GM18505 (cell line): ENCODE measurements around the gene SMPDL3A.
A peak's percentile ranks its signal among the peaks of the same experiment; 100 is the strongest.
"Not testable (repeated sequence)": the region's sequence is repeated elsewhere in the genome, so short reads cannot be mapped to it uniquely, and the experiment has no call there.

ENCODE experiments used
- ATAC-seq: cut with Tn5 transposase; IDR thresholded peaks from one replicate; pipeline ENCODE4 v1.9.1; 2021; ENCODE audit not compliant: unreplicated experiment
- POLR2A ChIP-seq: IDR thresholded peaks from 4 replicates; pipeline ENCODE4 v1.6.1; 2011; ENCODE audit warnings: borderline replicate concordance; ENCODE audit not compliant: insufficient read depth, insufficient read length; ENCODE audit errors: extremely low read depth

SMPDL3A gene

GRCh38 chr6:122789182-122790027 lies at the start of gene SMPDL3A:
TSS of gene SMPDL3A (plus strand) at chr6:122789258. CDS start at chr6:122789347, 89 bp downstream.
- TF ChIP-seq POLR2A = no peak
- peak; percentile 63 for ATAC-seq

GRCh38 chr6:122740091-122740490 lies 49.0 kb upstream of the SMPDL3A start:
- ATAC-seq = no peak
- TF ChIP-seq POLR2A = no peak

- no peak for TF ChIP-seq POLR2A
- no peak for ATAC-seq
Observed at GRCh38 chr6:122740936-122741335, 48.1 kb upstream of the SMPDL3A start.

- ATAC-seq = not testable (repeated sequence)
Observed at GRCh38 chr6:122744247-122744646, 44.8 kb upstream of the SMPDL3A start.

- not testable (repeated sequence) for ATAC-seq
Observed at GRCh38 chr6:122744856-122745255, 44.2 kb upstream of the SMPDL3A start.

GRCh38 chr6:122746688-122747087 lies 42.4 kb upstream of the SMPDL3A start:
- TF ChIP-seq POLR2A = no peak
- no peak for ATAC-seq

GRCh38 chr6:122747573-122747972 lies 41.5 kb upstream of the SMPDL3A start:
- no peak for ATAC-seq
- no peak for TF ChIP-seq POLR2A

GRCh38 chr6:122748945-122749344 lies 40.1 kb upstream of the SMPDL3A start:
- ATAC-seq = not testable (repeated sequence)

GRCh38 chr6:122749451-122750050 lies 39.5 kb upstream of the SMPDL3A start:
- ATAC-seq = no peak
- no peak for TF ChIP-seq POLR2A

GRCh38 chr6:122751326-122751725 lies 37.7 kb upstream of the SMPDL3A start:
- no peak for TF ChIP-seq POLR2A
- peak; percentile 90 for ATAC-seq

- no peak for ATAC-seq
- no peak for TF ChIP-seq POLR2A
Observed at GRCh38 chr6:122752459-122752858, 36.6 kb upstream of the SMPDL3A start.

- no peak for TF ChIP-seq POLR2A
- ATAC-seq = no peak
Observed at GRCh38 chr6:122753000-122753687, 35.9 kb upstream of the SMPDL3A start.

- TF ChIP-seq POLR2A = no peak
- ATAC-seq = no peak
Observed at GRCh38 chr6:122753688-122754056, 35.4 kb upstream of the SMPDL3A start.

GRCh38 chr6:122754191-122754731 lies 34.8 kb upstream of the SMPDL3A start:
- TF ChIP-seq POLR2A = no peak
- no peak for ATAC-seq

- no peak for ATAC-seq
- TF ChIP-seq POLR2A = no peak
Observed at GRCh38 chr6:122755901-122756300, 33.2 kb upstream of the SMPDL3A start.
